Muscle of leg (tissue), 11 donors: ENCODE data around the gene S100A16. TPM values are rescaled to one million over a fixed set of nuclear protein-coding genes. Genes with fewer than 3 reads are reported as not detected.

ENCODE experiments used
- DNase-seq: peaks from one replicate; pipeline ENCODE4 v3.0.0; 2013
- H3K27ac ChIP-seq: one replicate; pipeline ENCODE4 v1.5.1; 2013; ENCODE audit warnings: mild to moderate bottlenecking, low read length, control low read depth
- H3K27me3 ChIP-seq: one replicate; pipeline ENCODE4 v1.6.1; 2013; ENCODE audit warnings: low read length; ENCODE audit not compliant: control insufficient read depth, insufficient read depth
- H3K36me3 ChIP-seq: one replicate; pipeline ENCODE4 v1.6.1; 2013; ENCODE audit warnings: low read length; ENCODE audit not compliant: control insufficient read depth, insufficient read depth
- H3K4me1 ChIP-seq: one replicate; pipeline ENCODE4 v1.6.1; 2013; ENCODE audit warnings: low read length; ENCODE audit not compliant: control insufficient read depth, insufficient read depth
- H3K4me3 ChIP-seq: one replicate; pipeline ENCODE4 v1.5.1; 2013; ENCODE audit warnings: low read length, control low read depth
- H3K9me3 ChIP-seq: replicated peaks from 2 replicates; pipeline ENCODE4 v1.6.1; 2013; ENCODE audit warnings: low read depth, low read length; ENCODE audit not compliant: control insufficient read depth
- WGBS: methylation state at CpG from one replicate; pipeline ENCODE4 v1.1.5; 2013; ENCODE audit warnings: missing lambda C conversion rate; ENCODE audit not compliant: insufficient coverage; 5-methylcytosine and 5-hydroxymethylcytosine counted together
- polyA plus RNA-seq, 8 donors: library from polyadenylated mRNA; unstranded; fragments of 120-200 nt; gene quantifications; one replicate each; pipeline versions ENCODE4 v1.2.1 to v1.2.3, GENCODE V29; 2013; ENCODE audit warnings: inconsistent platforms in 1 of 8, low replicate concordance in 1 of 8; ENCODE audit not compliant: insufficient read length in 8 of 8, insufficient read depth in 1 of 8
- total RNA-seq: library from RNA; stranded (reverse); fragments of 120-200 nt; gene quantifications from one replicate; pipeline ENCODE4 v1.2.4, GENCODE V29; 2013

S100A16 gene
- total and polyA plus RNA-seq, 9 donors, result 45.1 to 77.3 (median 53.1) TPM

- Histone ChIP-seq H3K27ac (peak overlapping the region; percentile 42), H3K4me3 (no peak overlapping the region), H3K4me1 (peaks cover 26% of the 10 kb centered on the region), H3K9me3 (no peaks in the 10 kb centered on the region), H3K36me3 (no peaks in the 10 kb centered on the region), H3K27me3 (no peaks in the 10 kb centered on the region)
- DNase-seq, result peak; percentile 54
- WGBS, result 44% methylated on average over 3 of the region's 3 CpGs
Measured at GRCh38 chr1:153652805-153653500, 40.0 kb upstream of the S100A16 start.

GRCh38 chr1:153651771-153652170, 38.8 kb upstream of the S100A16 start:
- Histone ChIP-seq H3K27me3 (no peaks in the 10 kb centered on the region), H3K36me3 (peaks cover 7% of the 10 kb centered on the region), H3K4me1 (peaks cover 30% of the 10 kb centered on the region), H3K9me3 (no peaks in the 10 kb centered on the region), H3K4me3 (no peak overlapping the region), H3K27ac (no peak overlapping the region)
- WGBS, result no CpG with 5 or more reads among the region's 1 CpG
- DNase-seq, result no peak

- DNase-seq, result peak; percentile 85
- Histone ChIP-seq H3K4me1 (peaks cover 30% of the 10 kb centered on the region), H3K4me3 (no peak overlapping the region), H3K36me3 (peaks cover 26% of the 10 kb centered on the region), H3K9me3 (no peaks in the 10 kb centered on the region), H3K27me3 (no peaks in the 10 kb centered on the region), H3K27ac (peak overlapping the region; percentile 39)
- 83% methylated on average over 2 of the region's 2 CpGs for WGBS
Measured at GRCh38 chr1:153649863-153650235, 36.9 kb upstream of the S100A16 start.

GRCh38 chr1:153649137-153649862, 36.4 kb upstream of the S100A16 start:
- Histone ChIP-seq H3K27me3 (no peaks in the 10 kb centered on the region), H3K4me1 (peaks cover 30% of the 10 kb centered on the region), H3K36me3 (peaks cover 27% of the 10 kb centered on the region), H3K9me3 (no peaks in the 10 kb centered on the region), H3K4me3 (no peak overlapping the region), H3K27ac (peak overlapping the region; percentile 39)
- no peak for DNase-seq
- WGBS, result 63% methylated on average over 1 of the region's 3 CpGs

GRCh38 chr1:153648000-153648643, 35.2 kb upstream of the S100A16 start:
- DNase-seq, result no peak
- H3K4me3 ChIP-seq, result no peak overlapping the region
- peaks cover 38% of the 10 kb centered on the region for H3K36me3 ChIP-seq
- H3K4me1 ChIP-seq, result peaks cover 29% of the 10 kb centered on the region
- no peak overlapping the region for H3K27ac ChIP-seq
- no peaks in the 10 kb centered on the region for H3K27me3 ChIP-seq
- WGBS, result 94% methylated on average over 3 of the region's 10 CpGs
- H3K9me3 ChIP-seq, result no peaks in the 10 kb centered on the region

GRCh38 chr1:153647346-153647714, 34.4 kb upstream of the S100A16 start:
- Histone ChIP-seq H3K4me3 (no peak overlapping the region), H3K4me1 (peaks cover 27% of the 10 kb centered on the region), H3K27ac (peak overlapping the region; percentile 35), H3K27me3 (no peaks in the 10 kb centered on the region), H3K9me3 (no peaks in the 10 kb centered on the region), H3K36me3 (peaks cover 45% of the 10 kb centered on the region)
- no peak for DNase-seq
- 60% methylated on average over 2 of the region's 2 CpGs for WGBS

GRCh38 chr1:153646672-153647345, 33.9 kb upstream of the S100A16 start:
- WGBS, result 60% methylated on average over 1 of the region's 5 CpGs
- H3K36me3 ChIP-seq, result peaks cover 51% of the 10 kb centered on the region
- peak overlapping the region; percentile 35 for H3K27ac ChIP-seq
- H3K4me3 ChIP-seq, result no peak overlapping the region
- H3K9me3 ChIP-seq, result no peaks in the 10 kb centered on the region
- H3K4me1 ChIP-seq, result peaks cover 25% of the 10 kb centered on the region
- DNase-seq, result peak; percentile 65
- H3K27me3 ChIP-seq, result no peaks in the 10 kb centered on the region

GRCh38 chr1:153643816-153644215, 30.9 kb upstream of the S100A16 start:
- H3K27ac ChIP-seq, result no peak overlapping the region

GRCh38 chr1:153643100-153643499, 30.2 kb upstream of the S100A16 start:
- no peaks in the 10 kb centered on the region for H3K27me3 ChIP-seq
- WGBS, result no CpG with 5 or more reads among the region's 11 CpGs
- no peak overlapping the region for H3K4me3 ChIP-seq
- peaks cover 5% of the 10 kb centered on the region for H3K4me1 ChIP-seq
- no peak overlapping the region for H3K27ac ChIP-seq
- peaks cover 80% of the 10 kb centered on the region for H3K36me3 ChIP-seq
- no peak for DNase-seq
- no peaks in the 10 kb centered on the region for H3K9me3 ChIP-seq

More at GRCh38 chr1:153643816-153644215, 30.9 kb upstream of the S100A16 start:
- H3K9me3 ChIP-seq, result no peaks in the 10 kb centered on the region
- H3K4me3 ChIP-seq, result no peak overlapping the region
- DNase-seq, result no peak
- H3K27me3 ChIP-seq, result no peaks in the 10 kb centered on the region
- peaks cover 78% of the 10 kb centered on the region for H3K36me3 ChIP-seq
- peaks cover 8% of the 10 kb centered on the region for H3K4me1 ChIP-seq

GRCh38 chr1:153642161-153642560, 29.2 kb upstream of the S100A16 start:
- DNase-seq, result no peak
- Histone ChIP-seq H3K9me3 (no peaks in the 10 kb centered on the region), H3K27me3 (no peaks in the 10 kb centered on the region), H3K4me1 (peaks cover 2% of the 10 kb centered on the region), H3K27ac (no peak overlapping the region), H3K4me3 (no peak overlapping the region), H3K36me3 (peaks cover 87% of the 10 kb centered on the region)
- WGBS, result 87% methylated on average over 7 of the region's 11 CpGs
